ENCODE results near the gene CAMK1D.
A peak's percentile ranks its signal among the peaks of the same experiment; 100 is the strongest.
"Not testable (repeated sequence)": the region's sequence is repeated elsewhere in the genome, so short reads cannot be mapped to it uniquely, and the experiment has no call there.

Gene CAMK1D

GRCh38 chr10:12705943-12706342, 356.6 kb downstream of the CAMK1D start:
- DNase-seq: no peak

GRCh38 chr10:12707461-12708185, 358.3 kb downstream of the CAMK1D start:
- peak; percentile 45 for DNase-seq

- DNase-seq: no peak
Observed at GRCh38 chr10:12709000-12709401, 359.7 kb downstream of the CAMK1D start.

- DNase-seq: no peak
Observed at GRCh38 chr10:12709521-12709963, 360.2 kb downstream of the CAMK1D start.

GRCh38 chr10:12710157-12710556, 360.8 kb downstream of the CAMK1D start:
- no peak for DNase-seq

- peak; percentile 82 for DNase-seq
Observed at GRCh38 chr10:12710594-12711349, 361.4 kb downstream of the CAMK1D start.

GRCh38 chr10:12711350-12711708, 362.0 kb downstream of the CAMK1D start:
- no peak for DNase-seq

- no peak for DNase-seq
Observed at GRCh38 chr10:12712293-12712983, 363.1 kb downstream of the CAMK1D start.

GRCh38 chr10:12712984-12713316, 363.6 kb downstream of the CAMK1D start:
- DNase-seq: not testable (repeated sequence)

- DNase-seq: no peak
Observed at GRCh38 chr10:12716042-12716441, 366.7 kb downstream of the CAMK1D start.

GRCh38 chr10:12717981-12718707, 368.8 kb downstream of the CAMK1D start:
- no peak for DNase-seq

- DNase-seq: no peak
Observed at GRCh38 chr10:12719365-12719764, 370.0 kb downstream of the CAMK1D start.

GRCh38 chr10:12720217-12720981, 371.1 kb downstream of the CAMK1D start:
- peak; percentile 62 for DNase-seq

GRCh38 chr10:12721334-12721733, 372.0 kb downstream of the CAMK1D start:
- no peak for DNase-seq

GRCh38 chr10:12723220-12723619, 373.9 kb downstream of the CAMK1D start:
- DNase-seq: no peak

- DNase-seq: no peak
Observed at GRCh38 chr10:12724807-12725579, 375.6 kb downstream of the CAMK1D start.

- DNase-seq: not testable (repeated sequence)
Observed at GRCh38 chr10:12725580-12725888, 376.2 kb downstream of the CAMK1D start.

GRCh38 chr10:12726971-12727831, 377.9 kb downstream of the CAMK1D start:
- no peak for DNase-seq

GRCh38 chr10:12727832-12728215, 378.5 kb downstream of the CAMK1D start:
- DNase-seq: no peak

GRCh38 chr10:12728494-12728893, 379.1 kb downstream of the CAMK1D start:
- DNase-seq: no peak

- DNase-seq: no peak
Observed at GRCh38 chr10:12729885-12730284, 380.5 kb downstream of the CAMK1D start.
